ENCODE results near the gene VEZT.

- no peak for TF ChIP-seq POLR2AphosphoS5 (IDR thresholded peaks at IDR 0.05; ENCODE audit: low read depth, low read length)
- TF ChIP-seq REST (IDR thresholded peaks at IDR 0.05; ENCODE audit: insufficient read depth in 1 of 2, low read depth in 2 of 2, low read length in 2 of 2): no peak
- no peak for TF ChIP-seq SIN3A (IDR thresholded peaks at IDR 0.05; ENCODE audit: borderline replicate concordance, insufficient read depth, low read length)
- TF ChIP-seq TAF1 (IDR thresholded peaks at IDR 0.05; ENCODE audit: borderline replicate concordance, insufficient read depth, low read length): no peak
Measured at GRCh38 chr12:95200128-95200894, 17.3 kb upstream of the VEZT start.

Measured in PFSK-1 (cell line).